Keratinocyte (primary cell): ENCODE results near the gene MLLT11. TPM values are rescaled to one million over a fixed set of nuclear protein-coding genes. Genes with fewer than 3 reads are reported as not detected.

ENCODE experiments used
- DNase-seq: peaks from one replicate; pipeline ENCODE4 v3.0.0-alpha.2; 2011; ENCODE audit warnings: low read depth, missing footprints, low spot score
- FAIRE-seq: peaks from 2 replicates; lab custom pipeline; 2011; peaks lifted over from hg19 to GRCh38; lab: Jason Lieb, UNC
- H2AFZ ChIP-seq: 2 replicates; pipeline ENCODE4 v1.6.0; 2012; ENCODE audit warnings: low read length, control low read depth, inconsistent platforms; ENCODE audit not compliant: control insufficient read depth
- H3K27ac ChIP-seq: 2 replicates; pipeline ENCODE4 v1.5.1; 2011; ENCODE audit warnings: low read length; ENCODE audit not compliant: control insufficient read depth, insufficient read depth
- H3K27me3 ChIP-seq: 3 replicates; pipeline ENCODE4 v1.6.0; 2011; ENCODE audit warnings: low read length; ENCODE audit not compliant: control insufficient read depth, insufficient read depth; ENCODE audit errors: extremely low read depth
- H3K36me3 ChIP-seq, 2 experiments: 2 replicates in 1 of 2; 3 replicates in 1 of 2; pipeline ENCODE4 v1.5.1; 2011; ENCODE audit warnings: low read length in 2 of 2, mild to moderate bottlenecking in 1 of 2; ENCODE audit not compliant: control insufficient read depth in 2 of 2, insufficient read depth in 2 of 2; ENCODE audit errors: extremely low read depth in 1 of 2
- H3K4me1 ChIP-seq: 3 replicates; pipeline ENCODE4 v1.5.1; 2011; ENCODE audit warnings: low read length; ENCODE audit not compliant: control insufficient read depth, insufficient read depth; ENCODE audit errors: extremely low read depth
- H3K4me2 ChIP-seq: 3 replicates; pipeline ENCODE4 v1.6.0; 2011; ENCODE audit warnings: low read depth, low read length; ENCODE audit not compliant: control insufficient read depth, insufficient read depth; ENCODE audit errors: extremely low read depth
- H3K4me3 ChIP-seq, 3 experiments: fragments of 200-600 bp in 1 of 3; sonication (generic) in 1 of 3; 2 replicates in 2 of 3; 3 replicates in 1 of 3; pipeline ENCODE4 v1.5.1; 2011 to 2016; ENCODE audit warnings: low read length in 3 of 3, mild to moderate bottlenecking in 3 of 3, control low read depth in 2 of 3, inconsistent platforms in 1 of 3, low read depth in 1 of 3, mixed read lengths in 1 of 3, mixed run types in 1 of 3, moderate library complexity in 1 of 3; ENCODE audit not compliant: control insufficient read depth in 2 of 3, insufficient read depth in 2 of 3; ENCODE audit errors: extremely low read depth in 1 of 3
- H3K79me2 ChIP-seq: 2 replicates; pipeline ENCODE4 v1.6.0; 2012; ENCODE audit warnings: low read length; ENCODE audit not compliant: control insufficient read depth, insufficient read depth
- H3K9ac ChIP-seq: 3 replicates; pipeline ENCODE4 v1.6.0; 2011; ENCODE audit warnings: low read length; ENCODE audit not compliant: control insufficient read depth, insufficient read depth; ENCODE audit errors: extremely low read depth
- H3K9me1 ChIP-seq: 3 replicates; pipeline ENCODE4 v1.6.0; 2011; ENCODE audit warnings: low read length; ENCODE audit not compliant: control insufficient read depth, insufficient read depth; ENCODE audit errors: extremely low read depth
- H3K9me3 ChIP-seq: 2 replicates; pipeline ENCODE4 v1.5.1; 2012; ENCODE audit warnings: low read depth, low read length; ENCODE audit not compliant: control insufficient read depth
- H4K20me1 ChIP-seq: 3 replicates; pipeline ENCODE4 v1.6.0; 2011; ENCODE audit warnings: low read length; ENCODE audit not compliant: control insufficient read depth, insufficient read depth; ENCODE audit errors: extremely low read depth
- EZH2 ChIP-seq: IDR thresholded peaks from one replicate; pipeline ENCODE4 v1.6.1; 2012; ENCODE audit warnings: inconsistent platforms, mild to moderate bottlenecking, low read length, moderate library complexity
- dilution Hi-C: fragments of 300-500 bp; cut with MboI; formaldehyde crosslinking; loops from one replicate; pipeline ENCODE4 v1.7.0; 2020; ENCODE audit warnings: low sequenced_read_pairs; ENCODE audit not compliant: extremely low pct_ligation_motif_present
- polyA plus RNA-seq, 5 experiments: library from polyadenylated mRNA; depleted of rRNA in 3 of 5; stranded (reverse) in 3 of 5; stranded (forward) in 1 of 5; unstranded in 1 of 5; fragments of >200 nt; gene quantifications; 1 replicate in 1 of 5; 2 replicates in 3 of 5; 3 replicates in 1 of 5; pipeline versions ENCODE4 v1.2.1 to v1.2.3, GENCODE V29; 2011 to 2012; ENCODE audit warnings: missing spikeins in 2 of 5, low read depth in 1 of 5, low replicate concordance in 1 of 5
- TF ChIP-seq, protein P1 (sequence below), 3 experiments: IDR thresholded peaks in 1 of 3; conservative IDR thresholded peaks in 1 of 3; optimal IDR thresholded peaks in 1 of 3; 2 replicates in 2 of 3; 3 replicates in 1 of 3; pipeline versions ENCODE3 to v1.5.1; 2011; ENCODE audit warnings: low read length in 3 of 3, mild to moderate bottlenecking in 3 of 3, moderate library complexity in 2 of 3, control low read depth in 1 of 3, inconsistent platforms in 1 of 3; ENCODE audit not compliant: insufficient read depth in 2 of 3; ENCODE audit errors: extremely low read depth in 1 of 3

The MLLT11 gene
- polyA plus RNA-seq, 1 donor (not counting 4 experiments of a cell fraction or from before 2014, with no cell fraction given) = 10.8 TPM

DNA sequence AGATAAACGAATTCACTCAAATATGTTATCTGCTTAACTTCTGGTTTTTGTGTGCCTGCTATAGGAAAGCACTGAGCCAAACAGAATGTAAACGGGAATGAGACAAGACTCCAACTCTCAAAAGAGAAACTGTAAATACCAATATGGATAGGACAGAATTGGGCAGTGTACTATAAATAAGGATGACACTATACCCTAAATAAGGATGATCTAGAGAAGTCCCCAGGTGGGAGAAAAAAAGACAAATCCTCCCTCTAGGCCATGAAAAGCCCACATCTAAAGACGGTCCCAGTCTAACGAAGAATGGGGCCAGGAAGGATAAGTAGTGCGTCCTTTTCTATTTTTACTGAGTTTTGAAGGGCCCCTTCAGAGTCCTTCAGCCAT is 8.9 kb downstream of the MLLT11 start:
- no peak overlapping the region for H3K27ac ChIP-seq

DNA sequence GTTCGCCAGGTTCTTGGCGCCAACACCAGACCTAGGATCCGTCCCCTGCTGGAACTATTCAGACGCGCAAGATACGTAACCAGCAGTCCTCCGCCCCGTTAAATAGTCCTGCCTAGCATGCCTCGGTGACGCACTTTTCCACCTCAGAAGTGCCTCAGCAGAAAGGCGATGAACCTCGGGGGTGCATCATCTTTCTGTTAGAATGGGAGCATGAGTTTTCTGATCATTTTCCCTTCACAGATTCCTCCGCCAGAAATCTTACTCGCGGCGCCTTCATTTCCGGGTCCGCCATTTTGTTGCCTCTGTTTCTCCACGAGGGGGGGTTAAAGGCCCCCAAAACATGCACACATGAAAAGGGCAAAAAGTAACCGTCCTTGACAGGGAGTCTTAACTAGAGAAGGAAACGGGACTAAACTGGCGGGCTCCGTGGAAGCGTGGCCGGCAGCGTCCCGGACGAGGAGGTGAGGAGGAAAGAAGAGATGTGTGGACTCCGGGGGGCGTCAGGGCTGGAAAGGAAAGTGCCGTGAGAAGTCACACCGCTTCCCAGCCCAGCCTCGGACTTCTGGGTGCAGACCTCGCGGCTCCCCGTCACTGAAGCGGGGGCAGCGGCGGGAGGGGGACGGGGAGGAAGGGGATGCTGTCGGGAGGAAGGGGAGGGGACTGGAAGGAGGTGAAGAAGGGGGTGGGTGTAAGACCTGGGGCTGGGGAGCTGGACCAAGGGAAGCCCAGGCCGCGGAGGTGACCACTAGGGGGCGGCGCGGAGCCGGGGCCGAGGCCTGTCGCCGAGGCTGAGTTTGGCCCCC is 10.5 kb downstream of the MLLT11 start, which contains the start of gene GABPB2:
GABPB2 (plus strand) TSS at position 288 of the 803 bp plus-strand sequence. CDS start 17,429 bp downstream, outside the sequence.
- peaks cover 4% of the 10 kb centered on the region for H3K4me1 ChIP-seq
- peak within 1 kb of the TSS; percentile 95 for H3K4me2 ChIP-seq
- H2AFZ ChIP-seq = peak within 1 kb of the TSS; percentile 76
- dilution Hi-C loops = no loop called here
- no peaks in the 10 kb centered on the region for H4K20me1 ChIP-seq
- FAIRE-seq (no peak), DNase-seq (no peak)
- H3K9me1 ChIP-seq = no peaks in the 10 kb centered on the region
- H3K9ac ChIP-seq = peak within 1 kb of the TSS; percentile 77
- no peaks in the 10 kb centered on the region for H3K27me3 ChIP-seq
- no peaks in the 10 kb centered on the region for H3K79me2 ChIP-seq
- TF ChIP-seq, protein P1, sequence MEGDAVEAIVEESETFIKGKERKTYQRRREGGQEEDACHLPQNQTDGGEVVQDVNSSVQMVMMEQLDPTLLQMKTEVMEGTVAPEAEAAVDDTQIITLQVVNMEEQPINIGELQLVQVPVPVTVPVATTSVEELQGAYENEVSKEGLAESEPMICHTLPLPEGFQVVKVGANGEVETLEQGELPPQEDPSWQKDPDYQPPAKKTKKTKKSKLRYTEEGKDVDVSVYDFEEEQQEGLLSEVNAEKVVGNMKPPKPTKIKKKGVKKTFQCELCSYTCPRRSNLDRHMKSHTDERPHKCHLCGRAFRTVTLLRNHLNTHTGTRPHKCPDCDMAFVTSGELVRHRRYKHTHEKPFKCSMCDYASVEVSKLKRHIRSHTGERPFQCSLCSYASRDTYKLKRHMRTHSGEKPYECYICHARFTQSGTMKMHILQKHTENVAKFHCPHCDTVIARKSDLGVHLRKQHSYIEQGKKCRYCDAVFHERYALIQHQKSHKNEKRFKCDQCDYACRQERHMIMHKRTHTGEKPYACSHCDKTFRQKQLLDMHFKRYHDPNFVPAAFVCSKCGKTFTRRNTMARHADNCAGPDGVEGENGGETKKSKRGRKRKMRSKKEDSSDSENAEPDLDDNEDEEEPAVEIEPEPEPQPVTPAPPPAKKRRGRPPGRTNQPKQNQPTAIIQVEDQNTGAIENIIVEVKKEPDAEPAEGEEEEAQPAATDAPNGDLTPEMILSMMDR (optimal IDR thresholded peaks at IDR 0.05 in 1 of 3, IDR thresholded peaks at IDR 0.05 in 1 of 3, conservative IDR thresholded peaks at IDR 0.05 in 1 of 3; ENCODE audit: extremely low read depth in 1 of 3, insufficient read depth in 2 of 3, low read length in 3 of 3) = peak; percentile 68 to 98 (median 90)
- no peak for TF ChIP-seq EZH2
- H3K4me3 ChIP-seq = peak within 1 kb of the TSS; percentile 67 to 89 (median 85)
- peaks cover 0 to 2% of the 10 kb centered on the region in 2 experiments for H3K36me3 ChIP-seq
- H3K9me3 ChIP-seq = no peaks in the 10 kb centered on the region
- peak within 1 kb of the TSS; percentile 79 for H3K27ac ChIP-seq

More for the DNA sequence above, 8.9 kb downstream of the MLLT11 start:
- Histone ChIP-seq H3K36me3 (peaks cover 0 to 2% of the 10 kb centered on the region in 2 experiments), H3K9me3 (no peaks in the 10 kb centered on the region), H3K4me1 (peaks cover 4% of the 10 kb centered on the region), H3K27me3 (no peaks in the 10 kb centered on the region), H3K79me2 (no peaks in the 10 kb centered on the region), H2AFZ (no peak overlapping the region), H3K4me2 (no peak overlapping the region), H3K4me3 (no peak overlapping the region), H3K9me1 (no peaks in the 10 kb centered on the region), H4K20me1 (no peaks in the 10 kb centered on the region), H3K9ac (no peak overlapping the region)
- DNase-seq (no peak), FAIRE-seq (no peak)
- dilution Hi-C loops = no loop called here
- TF ChIP-seq, protein P1 (optimal IDR thresholded peaks at IDR 0.05 in 1 of 3, IDR thresholded peaks at IDR 0.05 in 1 of 3, conservative IDR thresholded peaks at IDR 0.05 in 1 of 3; ENCODE audit: extremely low read depth in 1 of 3, insufficient read depth in 2 of 3, low read length in 3 of 3) = no peak
- TF ChIP-seq EZH2 = no peak
